Frontal cortex (tissue), 4 donors: Measurements from ENCODE around the gene GRIA4. TPM values are rescaled to one million over a fixed set of nuclear protein-coding genes. Genes with fewer than 3 reads are reported as not detected.
"Not testable (repeated sequence)": the region's sequence is repeated elsewhere in the genome, so short reads cannot be mapped to it uniquely, and the experiment has no call there.

Source experiments
- DNase-seq, 2 donors: peaks; one replicate each; pipeline ENCODE4 v3.0.0; 2012; ENCODE audit warnings: low spot score in 2 of 2
- FAIRE-seq: peaks from 2 replicates; lab custom pipeline; 2012; peaks lifted over from hg19 to GRCh38; lab: Jason Lieb, UNC
- total RNA-seq: library from RNA; depleted of rRNA; stranded (reverse); fragments of >200 nt; gene quantifications from one replicate; pipeline ENCODE4 v1.2.3, GENCODE V29; 2014
- donor health status: control.
- donor health status: control.
- donor health status: control.

GRIA4 gene
- total RNA-seq, 1 donor from 2014 or later: 63.2 TPM

DNA sequence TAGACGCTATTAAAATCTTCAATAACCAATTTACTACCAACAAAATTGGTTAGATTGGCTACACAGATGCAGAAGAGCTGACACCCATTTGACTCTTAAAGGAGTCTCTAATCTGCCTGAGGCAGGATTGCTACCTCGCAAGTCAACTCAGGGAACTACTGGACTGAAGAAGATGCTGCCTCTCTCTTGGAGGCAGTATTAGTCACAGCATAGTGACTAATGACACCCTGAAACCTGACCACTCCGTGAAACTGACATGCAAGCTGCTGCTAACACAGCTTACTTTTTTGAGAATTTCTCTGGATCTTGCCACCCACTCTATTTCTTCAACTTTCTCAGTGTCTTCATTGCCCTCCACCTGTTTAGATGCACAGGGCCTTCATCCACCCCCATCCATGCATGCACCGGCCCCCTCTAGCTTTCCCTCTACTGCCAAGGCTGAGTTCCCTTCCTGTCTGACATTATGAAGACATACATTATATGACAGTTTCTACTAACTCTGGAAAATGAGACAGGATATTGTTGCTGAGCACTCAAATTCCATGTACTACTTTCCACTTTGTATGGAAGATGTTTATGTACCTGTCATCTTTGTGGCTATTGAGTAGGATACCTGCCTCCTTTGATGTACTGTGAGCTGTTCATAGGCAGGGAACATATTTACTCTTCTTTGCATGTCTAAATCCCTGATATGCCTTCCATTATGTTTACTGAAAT, 229.0 kb downstream of the GRIA4 start:
- no peak for FAIRE-seq
- DNase-seq: no peak

DNA sequence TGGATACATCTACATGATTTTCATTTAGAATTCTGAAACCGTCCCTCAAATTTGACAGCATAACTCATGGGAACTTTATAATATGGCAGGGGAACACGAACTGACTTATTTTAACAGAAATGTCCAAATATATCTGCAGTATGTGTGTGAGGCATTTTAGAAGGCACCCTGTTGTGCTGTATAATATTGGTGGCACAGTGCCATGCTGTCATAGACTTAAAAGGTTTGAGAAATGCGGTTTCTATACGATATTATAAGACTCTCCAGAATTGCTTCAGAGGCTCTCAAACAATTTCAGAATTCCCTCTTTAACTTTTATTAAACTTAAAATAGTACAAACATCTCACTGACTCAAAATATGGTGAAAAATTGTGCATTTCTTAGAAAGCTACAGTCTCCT, 230.5 kb downstream of the GRIA4 start:
- DNase-seq: no peak
- no peak for FAIRE-seq

DNA sequence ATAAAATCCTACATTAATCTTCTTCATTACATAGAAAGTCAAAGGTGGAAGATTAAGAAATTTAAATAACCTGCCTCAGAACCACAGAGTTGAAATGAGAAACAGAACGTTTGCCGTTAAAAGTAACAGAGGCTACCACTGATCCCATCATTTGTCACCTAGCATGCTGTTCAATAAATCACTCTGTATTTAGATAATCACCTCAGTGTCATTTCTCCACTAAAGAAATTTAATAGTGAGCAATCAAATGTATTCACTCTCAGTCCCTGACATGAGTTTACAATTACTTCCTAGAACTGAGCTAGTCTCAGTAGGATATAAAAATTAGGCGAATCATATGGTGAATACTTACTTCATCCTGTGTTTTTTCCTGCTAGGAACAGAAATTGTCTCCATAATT, 242.5 kb downstream of the GRIA4 start:
- DNase-seq: no peak
- FAIRE-seq: no peak

DNA sequence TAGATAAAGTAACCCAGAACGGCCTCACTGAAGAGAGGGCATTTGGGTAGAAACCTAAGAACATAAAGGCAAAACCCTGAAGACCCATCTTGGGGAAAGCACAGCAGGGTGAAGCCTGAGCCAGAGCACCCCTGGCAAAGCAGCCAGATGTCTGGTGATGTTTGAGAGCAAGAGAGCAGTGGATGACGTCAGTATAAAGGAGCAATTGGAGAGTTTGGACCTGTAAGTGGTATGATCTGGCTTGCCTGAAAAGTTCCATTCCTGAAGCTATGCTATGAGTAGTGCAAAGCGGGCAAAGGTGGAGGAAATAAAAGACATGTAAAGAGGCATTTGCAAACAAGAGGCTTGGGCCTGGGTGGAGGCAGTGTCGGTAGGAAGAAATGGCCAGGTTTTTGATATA, 244.4 kb downstream of the GRIA4 start:
- DNase-seq (no peak), FAIRE-seq (no peak)

DNA sequence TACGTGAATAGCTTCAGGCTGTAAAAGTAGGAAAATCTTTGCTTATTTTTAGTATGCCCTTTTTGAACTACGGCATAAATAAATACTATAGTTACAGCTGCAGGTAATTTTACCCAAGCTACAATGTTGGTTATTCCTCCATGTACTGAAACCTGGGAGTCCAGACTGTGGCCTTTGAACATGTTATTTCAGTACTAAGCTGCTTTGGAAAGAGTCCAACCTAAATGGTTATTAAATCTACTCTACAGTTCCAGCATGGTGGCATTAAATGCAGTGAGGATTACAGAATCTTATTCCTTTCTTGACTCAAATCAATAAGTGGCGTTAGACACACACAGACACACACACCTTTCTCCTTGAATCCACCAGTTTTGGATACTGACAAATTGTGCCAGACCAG, 247.1 kb downstream of the GRIA4 start:
- DNase-seq (no peak), FAIRE-seq (no peak)

DNA sequence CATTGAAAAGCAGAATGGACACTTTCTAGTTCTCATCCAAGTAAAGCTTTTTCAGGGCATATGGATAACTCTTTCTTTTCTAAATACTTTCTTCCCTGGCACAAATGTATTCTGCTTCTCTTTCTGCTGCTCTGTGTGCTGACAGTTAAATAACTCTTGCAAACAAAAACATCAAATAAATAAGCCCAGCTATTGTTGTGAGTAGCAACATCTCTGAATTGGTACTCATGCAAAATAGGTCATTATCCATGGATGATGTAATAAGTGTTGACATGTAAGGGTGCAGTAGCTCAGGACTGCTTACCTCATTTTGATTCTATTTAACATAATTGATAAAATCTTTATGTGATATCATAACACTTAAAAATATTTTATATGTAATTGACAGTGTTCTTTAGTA, 247.9 kb downstream of the GRIA4 start:
- FAIRE-seq (no peak), DNase-seq (no peak)

DNA sequence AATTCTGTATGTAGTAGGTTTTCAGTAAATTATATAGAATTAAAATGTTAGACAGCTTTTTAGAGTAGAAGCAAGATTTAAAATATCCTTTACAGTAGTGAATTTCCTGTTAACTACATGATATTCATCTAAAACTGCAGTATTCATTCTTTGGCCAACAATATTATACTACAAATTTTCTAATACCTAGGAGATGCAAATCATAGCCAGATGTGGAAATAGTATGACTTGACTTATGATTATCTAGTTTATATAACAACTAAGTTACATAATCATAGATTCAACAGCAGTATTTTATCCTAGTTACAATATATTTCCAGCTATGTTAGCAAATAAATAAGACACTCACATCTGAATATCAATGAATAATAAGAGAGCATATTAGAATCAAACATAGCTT, 249.0 kb downstream of the GRIA4 start:
- FAIRE-seq (no peak), DNase-seq (no peak)

DNA sequence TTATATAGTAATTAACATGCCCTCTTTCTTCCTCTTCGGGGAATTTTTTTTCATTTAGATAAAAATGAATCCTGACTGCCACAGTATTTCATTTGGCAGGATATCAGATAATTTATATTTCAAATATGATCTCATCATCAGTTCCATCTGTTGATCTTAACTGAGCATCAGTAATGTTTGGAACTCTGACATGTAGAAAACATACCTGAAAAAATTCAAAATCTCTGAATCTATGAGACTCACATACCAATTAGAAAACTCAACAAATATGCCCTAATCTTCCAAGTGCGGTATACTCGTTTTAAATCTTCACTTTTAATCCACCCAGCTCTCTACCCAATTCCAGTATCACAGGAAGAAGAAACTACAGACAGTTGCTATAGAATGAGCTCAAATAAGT, 250.2 kb downstream of the GRIA4 start:
- DNase-seq: no peak
- FAIRE-seq: no peak

DNA sequence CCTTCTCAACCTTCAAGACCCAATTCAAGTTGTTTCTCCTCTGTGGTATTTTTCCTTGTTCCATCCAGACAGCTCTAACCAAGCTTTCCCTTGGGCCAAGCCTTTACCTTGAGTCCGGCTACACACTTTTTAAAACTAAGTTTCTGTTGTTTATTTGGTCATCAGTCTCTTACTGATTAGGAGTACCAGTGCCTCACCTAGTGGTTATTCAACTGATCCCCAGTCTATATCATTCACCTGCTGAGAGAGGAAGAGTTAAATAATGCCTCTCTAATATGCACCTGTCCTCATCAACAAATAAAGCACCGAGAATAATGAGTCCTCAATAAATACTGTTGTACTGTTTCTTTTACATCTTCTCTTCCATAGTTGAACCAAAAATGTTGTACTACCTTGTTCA, 251.4 kb downstream of the GRIA4 start:
- DNase-seq: no peak
- no peak for FAIRE-seq

DNA sequence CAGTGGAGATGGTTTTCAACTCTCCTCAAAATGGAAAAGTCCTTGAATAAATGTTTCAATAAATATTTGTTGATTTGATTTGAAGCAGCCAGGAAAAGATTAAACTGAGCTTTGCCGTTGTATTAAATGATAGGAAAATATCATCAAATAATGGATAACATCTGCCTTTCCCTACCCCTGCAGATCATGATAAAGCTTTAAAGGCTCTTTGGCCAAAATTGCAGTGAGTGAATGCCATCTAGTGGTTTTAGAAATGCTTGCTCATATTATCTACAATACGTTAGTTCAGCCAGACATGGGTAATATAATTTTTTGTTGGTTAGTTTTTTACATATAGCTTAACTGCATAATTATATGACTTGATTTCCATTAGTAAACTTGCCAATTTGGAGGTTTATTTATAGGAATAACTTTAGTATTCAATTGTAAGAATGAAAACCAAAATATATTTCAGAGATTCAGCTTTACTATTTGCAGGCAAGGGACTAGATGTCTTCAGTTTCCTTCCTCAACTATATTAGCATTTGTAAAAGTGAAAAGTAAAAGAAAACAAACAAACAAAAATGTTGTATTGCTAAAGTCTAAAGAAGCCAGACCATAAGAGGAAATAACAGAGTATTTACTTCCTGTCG, 253.0 kb downstream of the GRIA4 start:
- DNase-seq (peak in 1 of 2 donors; percentile 7), FAIRE-seq (peak; percentile 97)

DNA sequence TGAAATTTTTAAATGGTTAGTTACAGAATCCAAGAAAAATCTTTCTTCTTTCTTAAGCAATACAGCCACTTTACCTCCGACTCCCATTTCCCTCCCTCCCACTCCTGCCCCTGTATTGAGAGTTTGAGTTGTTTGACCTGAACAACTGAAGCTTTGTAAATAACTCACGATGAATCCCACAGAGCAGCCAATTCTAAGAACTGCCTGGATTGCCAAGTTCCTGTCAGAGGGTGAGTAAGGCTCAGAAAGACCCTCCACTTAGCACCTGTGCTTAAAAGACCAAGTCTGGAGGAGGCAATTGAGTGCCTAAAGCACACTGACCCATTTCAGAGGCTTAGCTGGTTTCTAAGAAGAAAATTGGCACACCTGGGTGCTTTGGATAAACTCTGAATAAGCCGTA, 253.7 kb downstream of the GRIA4 start:
- FAIRE-seq: no peak
- DNase-seq: no peak

DNA sequence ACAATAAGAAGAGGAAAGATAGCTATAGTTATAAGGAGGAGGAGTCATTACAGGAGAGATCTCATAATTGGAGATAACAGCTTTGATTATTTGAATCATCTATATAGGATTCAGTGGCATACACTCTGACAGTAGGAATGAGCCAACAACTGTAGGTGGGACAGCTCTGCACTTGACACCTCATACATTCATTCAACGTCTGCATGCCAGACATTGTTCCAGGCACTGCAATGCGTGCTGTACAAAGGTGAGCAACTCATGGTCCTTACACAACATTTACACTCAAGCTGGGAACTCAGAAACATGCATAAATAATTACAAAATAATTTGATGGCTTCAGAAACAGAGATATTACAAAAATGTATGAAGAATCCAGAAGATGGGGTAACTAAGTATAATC, 257.9 kb downstream of the GRIA4 start:
- no peak for FAIRE-seq
- no peak for DNase-seq

DNA sequence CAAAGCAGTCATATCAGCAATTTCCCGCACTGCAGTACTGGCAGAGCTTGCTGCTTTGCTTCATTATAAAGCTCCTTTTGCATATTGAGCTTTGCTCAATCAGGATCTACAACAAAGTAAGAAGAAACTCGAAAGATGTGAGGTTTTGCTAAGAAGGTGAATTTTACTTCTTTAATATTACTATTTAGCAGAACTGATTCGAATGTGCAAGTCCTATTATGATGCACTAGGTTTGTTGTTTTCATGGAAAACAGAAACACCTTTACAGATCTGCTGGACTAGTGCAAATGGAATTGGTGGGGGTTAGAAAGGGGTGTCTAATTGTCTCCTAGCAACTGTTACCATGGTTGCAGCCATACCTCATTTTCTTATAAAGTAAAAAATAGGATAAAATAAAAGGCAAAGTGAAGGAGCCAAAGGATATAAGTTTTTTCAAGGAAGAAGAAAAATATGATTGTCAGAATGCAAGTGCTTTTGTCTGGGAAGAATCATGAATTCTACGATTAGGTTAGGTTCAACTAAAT, 259.0 kb downstream of the GRIA4 start:
- no peak for FAIRE-seq

DNA sequence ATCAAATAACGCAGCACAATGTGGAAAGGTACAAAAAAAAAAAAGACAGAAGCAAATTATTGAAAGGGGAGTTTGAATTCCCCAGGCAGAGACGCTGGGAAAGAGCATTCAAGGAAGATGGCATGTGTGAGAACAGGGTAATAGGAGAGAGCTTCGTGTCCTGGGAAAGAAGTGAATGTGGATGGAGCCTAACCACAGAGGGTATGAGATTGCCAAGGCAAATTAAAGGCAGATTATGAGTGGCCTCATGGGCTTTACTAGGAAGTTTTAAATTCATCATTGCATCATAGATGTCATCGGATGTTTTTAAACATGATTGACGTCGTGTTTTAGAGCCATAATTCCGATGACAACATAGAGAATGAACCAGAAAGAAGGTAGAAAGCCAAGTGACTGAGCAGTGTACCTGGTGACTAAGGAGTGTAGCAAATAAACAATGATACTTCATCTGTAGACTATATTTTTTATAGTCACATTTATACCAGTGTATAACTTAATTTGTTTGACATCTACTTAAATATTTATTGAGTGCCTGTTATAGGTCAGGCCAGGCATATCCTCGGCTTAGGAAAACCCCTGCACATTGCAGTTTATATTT, 260.7 kb downstream of the GRIA4 start:
- no peak for DNase-seq
- FAIRE-seq: no peak

More for the DNA sequence above, 259.0 kb downstream of the GRIA4 start:
- DNase-seq: no peak

DNA sequence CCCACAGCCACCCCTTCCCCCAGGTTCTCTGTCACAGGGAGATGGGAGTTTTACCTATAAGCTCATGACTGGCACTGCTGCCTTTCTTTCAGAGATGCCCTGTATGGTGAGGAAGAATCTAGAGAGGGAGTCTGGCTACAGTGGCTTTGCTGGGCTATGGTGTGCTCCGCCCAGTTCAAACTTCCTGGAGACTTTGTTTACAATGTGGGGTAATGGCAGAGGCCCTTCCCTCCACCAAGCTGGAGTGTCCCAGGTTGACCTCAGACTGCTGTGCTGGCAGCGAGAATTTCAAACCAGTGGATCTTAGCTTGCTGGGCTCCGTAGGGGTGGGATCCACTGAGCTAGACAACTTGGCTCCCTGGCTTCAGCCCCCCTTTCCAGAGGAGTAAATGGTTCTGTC, 268.6 kb downstream of the GRIA4 start:
- DNase-seq: no peak
- no peak for FAIRE-seq

DNA sequence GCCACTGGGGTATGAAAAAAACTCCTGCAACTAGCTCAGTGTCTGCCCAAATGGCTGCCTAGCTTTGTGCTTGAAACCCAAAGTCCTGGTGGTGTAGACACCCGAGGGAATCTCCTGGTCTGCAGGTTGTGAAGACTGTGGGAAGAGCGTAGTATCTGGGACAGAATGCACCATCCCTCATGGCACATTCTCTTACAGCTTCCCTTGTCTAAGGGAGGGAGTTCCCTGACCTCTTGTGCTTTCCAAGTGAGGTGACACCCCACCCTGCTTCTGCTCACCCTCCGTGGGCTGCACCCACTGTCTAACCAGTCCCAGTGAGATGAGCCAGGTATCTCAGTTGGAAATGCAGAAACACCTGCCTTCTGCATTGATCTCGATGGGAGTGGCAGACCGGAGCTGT, 269.1 kb downstream of the GRIA4 start:
- DNase-seq, FAIRE-seq: not testable (repeated sequence)

DNA sequence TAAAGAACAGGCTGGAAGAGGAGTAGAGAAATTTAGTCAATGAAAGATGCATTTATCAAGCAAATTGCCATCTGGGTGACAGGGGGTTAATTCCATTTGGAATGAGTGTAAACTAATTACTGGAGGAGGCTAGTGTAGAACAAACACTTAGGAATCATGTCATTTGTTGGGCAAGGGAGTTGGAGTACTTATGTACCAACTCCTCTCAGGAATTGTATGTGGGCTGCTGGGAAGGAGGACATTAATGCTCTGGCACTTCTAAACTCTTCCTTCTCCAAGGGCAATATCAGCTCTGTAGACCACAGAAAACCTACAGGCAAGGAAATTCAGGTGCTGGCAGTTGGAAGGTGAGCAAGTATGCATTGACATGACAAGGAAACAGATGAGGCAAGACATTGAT, 271.2 kb downstream of the GRIA4 start:
- FAIRE-seq (no peak), DNase-seq (no peak)

DNA sequence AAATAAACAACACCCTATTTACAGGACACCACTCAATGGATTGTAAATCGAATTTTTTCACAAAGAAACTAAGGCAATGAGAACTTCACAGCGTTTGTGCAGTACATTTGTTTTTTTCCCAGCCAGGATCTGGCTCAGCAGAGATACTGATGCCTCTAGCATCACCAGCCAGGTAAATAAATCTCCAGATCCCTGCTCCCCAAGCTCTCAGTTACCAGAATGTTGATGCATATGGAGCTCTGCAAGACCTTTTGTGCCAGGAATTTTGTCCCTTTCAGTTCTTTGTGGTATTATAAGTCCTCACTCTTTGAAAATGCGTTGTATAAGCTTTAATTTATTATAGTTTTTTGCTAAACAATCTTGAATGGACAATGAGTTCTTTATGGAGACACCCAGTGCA, 274.6 kb downstream of the GRIA4 start:
- FAIRE-seq: no peak

DNA sequence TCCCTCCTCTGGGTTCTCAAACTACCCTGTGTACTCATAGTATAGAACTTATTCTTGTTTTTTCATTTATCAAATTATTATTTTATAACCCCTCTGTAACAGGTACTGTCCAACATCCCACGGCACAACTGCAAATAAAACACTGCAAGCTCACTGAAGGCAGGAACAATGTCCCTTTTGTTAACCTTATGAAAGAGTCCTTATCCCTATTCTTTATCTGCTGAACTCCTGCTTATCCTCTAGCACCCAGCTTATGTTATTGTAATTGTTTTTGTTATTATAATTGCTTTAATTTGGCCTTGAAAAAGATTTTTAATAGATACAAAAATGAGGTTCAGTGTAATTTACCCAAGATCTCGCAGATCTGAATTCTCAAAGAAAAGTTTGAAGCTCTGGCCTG, 281.8 kb downstream of the GRIA4 start:
- DNase-seq: no peak
- no peak for FAIRE-seq

More for the DNA sequence above, 274.6 kb downstream of the GRIA4 start:
- no peak for DNase-seq

DNA sequence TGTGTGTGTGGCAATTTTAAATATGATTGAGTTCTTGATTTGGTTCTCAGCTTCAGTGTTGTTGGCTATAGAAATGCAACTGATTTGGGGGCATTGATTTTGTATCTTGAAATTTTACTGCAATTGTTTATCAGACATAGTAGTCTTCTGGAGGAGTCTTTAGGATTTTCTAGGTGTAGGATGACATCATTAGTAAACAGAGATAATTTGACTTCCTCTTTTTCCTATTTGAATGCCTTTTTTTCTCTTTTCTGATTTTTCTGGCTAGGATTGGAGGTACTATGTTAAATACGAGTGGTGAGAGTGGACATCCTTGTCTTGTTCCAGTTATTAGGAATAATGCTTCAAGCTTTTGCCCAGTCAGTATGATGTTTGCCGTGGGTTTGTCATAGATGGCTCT, 287.3 kb downstream of the GRIA4 start:
- no peak for DNase-seq
- no peak for FAIRE-seq

DNA sequence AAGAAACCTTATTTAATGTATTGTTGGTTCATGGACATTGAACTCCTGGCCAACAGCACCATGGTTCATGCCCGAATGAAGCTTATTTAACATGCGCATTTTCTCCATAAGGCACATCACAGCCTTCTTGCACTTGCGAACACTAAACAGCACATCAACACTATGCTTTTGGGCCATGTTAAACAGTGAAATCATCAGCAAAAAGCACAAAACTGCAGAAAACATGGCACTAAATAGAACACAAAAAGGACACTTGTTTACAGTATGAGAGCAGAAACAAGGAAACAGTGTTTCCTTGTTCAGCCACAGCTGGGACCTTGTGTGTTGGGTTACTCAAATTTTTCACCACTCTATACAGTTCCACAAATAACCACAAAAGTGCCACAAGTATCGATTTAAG, 289.9 kb downstream of the GRIA4 start:
- peak in 1 of 2 donors; percentile 22 for DNase-seq
- FAIRE-seq: peak; percentile 83
